Suprapubic skin (tissue), 4 donors: ENCODE data around the gene ABI3BP. TPM values are rescaled to one million over a fixed set of nuclear protein-coding genes. Genes with fewer than 3 reads are reported as not detected.
"Not testable (repeated sequence)": the region's sequence is repeated elsewhere in the genome, so short reads cannot be mapped to it uniquely, and the experiment has no call there.

ENCODE experiments used
- DNase-seq, 2 donors: peaks; one replicate each; pipeline ENCODE4 v3.0.0-alpha.2; 2019; ENCODE audit warnings: low spot score in 2 of 2
- H3K27ac ChIP-seq: fragments of 200-600 bp; sonication (generic); one replicate; pipeline ENCODE4 v1.5.1; 2019
- H3K27me3 ChIP-seq: fragments of 200-600 bp; sonication (generic); one replicate; pipeline ENCODE4 v1.5.1; 2019
- H3K36me3 ChIP-seq: fragments of 200-600 bp; sonication (generic); one replicate; pipeline ENCODE4 v1.5.1; 2019
- H3K4me1 ChIP-seq: fragments of 200-600 bp; sonication (generic); one replicate; pipeline ENCODE4 v1.5.1; 2019
- H3K4me3 ChIP-seq: fragments of 200-600 bp; sonication (generic); one replicate; pipeline ENCODE4 v1.5.1; 2019; ENCODE audit warnings: mild to moderate bottlenecking
- H3K9me3 ChIP-seq: fragments of 200-600 bp; sonication (generic); one replicate; pipeline ENCODE4 v1.5.1; 2019
- EP300 ChIP-seq: sonication (generic); formaldehyde crosslinking; IDR thresholded peaks from one replicate; pipeline ENCODE4 v1.6.1; 2017; ENCODE audit warnings: antibody characterized with exemption
- POLR2A ChIP-seq, 2 donors: fragments of 450-650 bp; IDR thresholded peaks; one replicate each; pipeline ENCODE4 v1.6.1; 2017; ENCODE audit warnings: antibody characterized with exemption in 2 of 2, mild to moderate bottlenecking in 2 of 2, moderate library complexity in 2 of 2
- POLR2AphosphoS5 ChIP-seq, 3 donors: sonication (generic); formaldehyde crosslinking; IDR thresholded peaks; one replicate each; pipeline ENCODE4 v1.6.1; 2017; ENCODE audit warnings: antibody characterized with exemption in 3 of 3
- WGBS: methylation state at CpG from one replicate; pipeline ENCODE4 v1.1.5; 2018; 5-methylcytosine and 5-hydroxymethylcytosine counted together
- total RNA-seq, 4 donors: library from RNA; depleted of rRNA; stranded (reverse); fragments of >200 nt; gene quantifications; one replicate each; pipeline ENCODE4 v1.1.0, GENCODE V29; 2016
- TF ChIP-seq, protein P1 (sequence below), 2 donors: fragments of 200-600 bp in 1 of 2; fragments of 450-650 bp in 1 of 2; sonication (generic) in 1 of 2; IDR thresholded peaks; one replicate each; pipeline ENCODE4 v1.5.1; 2016 to 2019; ENCODE audit warnings: antibody characterized with exemption in 2 of 2, mild to moderate bottlenecking in 1 of 2, moderate library complexity in 1 of 2

The ABI3BP gene
- total RNA-seq, 4 donors from 2014 or later: 20.6 to 54.4 (median 38.4) TPM

GRCh38 chr3:100953103-100953502, 40.1 kb downstream of the ABI3BP start:
- H3K36me3 ChIP-seq: no peaks in the 10 kb centered on the region
- no peaks in the 10 kb centered on the region for H3K27me3 ChIP-seq
- 79% methylated on average over 4 of the region's 4 CpGs for WGBS
- H3K4me1 ChIP-seq: peaks cover 9% of the 10 kb centered on the region
- TF ChIP-seq POLR2AphosphoS5 (IDR thresholded peaks at IDR 0.05) (no peak), POLR2A (IDR thresholded peaks at IDR 0.05) (no peak), EP300 (no peak)
- TF ChIP-seq, protein P1, sequence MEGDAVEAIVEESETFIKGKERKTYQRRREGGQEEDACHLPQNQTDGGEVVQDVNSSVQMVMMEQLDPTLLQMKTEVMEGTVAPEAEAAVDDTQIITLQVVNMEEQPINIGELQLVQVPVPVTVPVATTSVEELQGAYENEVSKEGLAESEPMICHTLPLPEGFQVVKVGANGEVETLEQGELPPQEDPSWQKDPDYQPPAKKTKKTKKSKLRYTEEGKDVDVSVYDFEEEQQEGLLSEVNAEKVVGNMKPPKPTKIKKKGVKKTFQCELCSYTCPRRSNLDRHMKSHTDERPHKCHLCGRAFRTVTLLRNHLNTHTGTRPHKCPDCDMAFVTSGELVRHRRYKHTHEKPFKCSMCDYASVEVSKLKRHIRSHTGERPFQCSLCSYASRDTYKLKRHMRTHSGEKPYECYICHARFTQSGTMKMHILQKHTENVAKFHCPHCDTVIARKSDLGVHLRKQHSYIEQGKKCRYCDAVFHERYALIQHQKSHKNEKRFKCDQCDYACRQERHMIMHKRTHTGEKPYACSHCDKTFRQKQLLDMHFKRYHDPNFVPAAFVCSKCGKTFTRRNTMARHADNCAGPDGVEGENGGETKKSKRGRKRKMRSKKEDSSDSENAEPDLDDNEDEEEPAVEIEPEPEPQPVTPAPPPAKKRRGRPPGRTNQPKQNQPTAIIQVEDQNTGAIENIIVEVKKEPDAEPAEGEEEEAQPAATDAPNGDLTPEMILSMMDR (IDR thresholded peaks at IDR 0.05): no peak
- no peaks in the 10 kb centered on the region for H3K9me3 ChIP-seq
- DNase-seq: no peak
- no peak overlapping the region for H3K4me3 ChIP-seq
- no peak overlapping the region for H3K27ac ChIP-seq

- no peak overlapping the region for H3K4me3 ChIP-seq
- TF ChIP-seq POLR2AphosphoS5 (IDR thresholded peaks at IDR 0.05): no peak
- TF ChIP-seq EP300: no peak
- TF ChIP-seq, protein P1 (IDR thresholded peaks at IDR 0.05): no peak
- TF ChIP-seq POLR2A (IDR thresholded peaks at IDR 0.05): no peak
- H3K27ac ChIP-seq: peak overlapping the region; percentile 69
Measured at GRCh38 chr3:100947119-100947518, 46.1 kb downstream of the ABI3BP start.

GRCh38 chr3:100946096-100946495, 47.1 kb downstream of the ABI3BP start:
- not testable (repeated sequence) for H3K27ac ChIP-seq, H3K36me3 ChIP-seq, DNase-seq, H3K9me3 ChIP-seq, H3K27me3 ChIP-seq, H3K4me3 ChIP-seq
- WGBS: 92% methylated on average over 2 of the region's 2 CpGs
- peaks cover 19% of the 10 kb centered on the region for H3K4me1 ChIP-seq

More at GRCh38 chr3:100947119-100947518, 46.1 kb downstream of the ABI3BP start:
- Histone ChIP-seq H3K4me1 (peaks cover 9% of the 10 kb centered on the region), H3K27me3 (no peaks in the 10 kb centered on the region), H3K9me3 (no peaks in the 10 kb centered on the region), H3K36me3 (no peaks in the 10 kb centered on the region)
- 30% methylated on average over 3 of the region's 3 CpGs for WGBS
- DNase-seq: no peak

- no peaks in the 10 kb centered on the region for H3K27me3 ChIP-seq
- H3K4me3 ChIP-seq: no peak overlapping the region
- WGBS: 55% methylated on average over 2 of the region's 2 CpGs
- H3K4me1 ChIP-seq: peaks cover 19% of the 10 kb centered on the region
- TF ChIP-seq, protein P1 (IDR thresholded peaks at IDR 0.05): no peak
- TF ChIP-seq POLR2AphosphoS5 (IDR thresholded peaks at IDR 0.05): no peak
- TF ChIP-seq POLR2A (IDR thresholded peaks at IDR 0.05): no peak
- TF ChIP-seq EP300: no peak
- no peaks in the 10 kb centered on the region for H3K9me3 ChIP-seq
- no peak for DNase-seq
- H3K27ac ChIP-seq: peak overlapping the region; percentile 67
- no peaks in the 10 kb centered on the region for H3K36me3 ChIP-seq
Measured at GRCh38 chr3:100941451-100941850, 51.8 kb downstream of the ABI3BP start.

GRCh38 chr3:100941041-100941440, 52.2 kb downstream of the ABI3BP start:
- Histone ChIP-seq H3K4me1 (peaks cover 19% of the 10 kb centered on the region), H3K27me3 (no peaks in the 10 kb centered on the region), H3K27ac (peak overlapping the region; percentile 67), H3K9me3 (no peaks in the 10 kb centered on the region), H3K36me3 (no peaks in the 10 kb centered on the region), H3K4me3 (no peak overlapping the region)
- TF ChIP-seq EP300 (no peak), POLR2A (IDR thresholded peaks at IDR 0.05) (no peak), POLR2AphosphoS5 (IDR thresholded peaks at IDR 0.05) (peak in 2 of 3 donors; percentile 35 to 83)
- TF ChIP-seq, protein P1 (IDR thresholded peaks at IDR 0.05): no peak
- peak in 1 of 2 donors; percentile 65 for DNase-seq
- WGBS: 32% methylated on average over 2 of the region's 2 CpGs

DNA sequence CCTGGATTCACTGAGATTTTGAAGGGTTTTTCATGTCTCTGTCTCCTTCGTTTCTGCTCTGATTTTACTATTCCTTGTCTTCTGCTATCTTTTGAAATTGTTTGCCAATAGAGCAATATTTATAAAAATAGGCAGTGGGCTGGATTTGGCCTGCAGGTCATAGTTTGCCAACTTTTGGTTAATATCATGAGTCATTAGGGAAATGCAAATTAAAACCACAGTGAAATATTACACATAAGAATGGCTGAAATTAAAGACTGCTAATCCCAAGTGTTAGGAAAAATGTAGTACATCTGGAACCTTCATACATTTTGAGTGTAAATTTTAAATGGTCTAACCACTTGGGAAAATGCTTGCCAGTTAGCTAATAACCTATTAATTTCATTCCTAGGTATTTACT, 56.3 kb downstream of the ABI3BP start:
- Histone ChIP-seq H3K4me3 (no peak overlapping the region), H3K4me1 (peaks cover 17% of the 10 kb centered on the region), H3K27ac (no peak overlapping the region), H3K36me3 (no peaks in the 10 kb centered on the region), H3K27me3 (no peaks in the 10 kb centered on the region), H3K9me3 (no peaks in the 10 kb centered on the region)
- 41% methylated on average over 1 of the region's 1 CpG for WGBS
- no peak for DNase-seq
- no peak for TF ChIP-seq EP300
- TF ChIP-seq, protein P1 (IDR thresholded peaks at IDR 0.05): no peak
- TF ChIP-seq POLR2A (IDR thresholded peaks at IDR 0.05): no peak
- TF ChIP-seq POLR2AphosphoS5 (IDR thresholded peaks at IDR 0.05): no peak
